Hepatocyte (in vitro differentiated cells): ENCODE data around the gene CDK6. TPM values are rescaled to one million over a fixed set of nuclear protein-coding genes. Genes with fewer than 3 reads are reported as not detected.

ENCODE experiments used
- DNase-seq: peaks from one replicate; pipeline ENCODE4 v3.0.0-alpha.2; 2016; ENCODE audit warnings: low spot score
- H2AFZ ChIP-seq: fragments of 200-600 bp; sonication (generic); 2 replicates; pipeline ENCODE4 v1.6.0; 2016; ENCODE audit warnings: antibody characterized with exemption, mild to moderate bottlenecking
- H3K27ac ChIP-seq: fragments of 200-600 bp; sonication (generic); 2 replicates; pipeline ENCODE4 v1.5.1; 2016; ENCODE audit warnings: mild to moderate bottlenecking
- H3K27me3 ChIP-seq: fragments of 200-600 bp; sonication (generic); 2 replicates; pipeline ENCODE4 v1.6.1; 2016
- H3K36me3 ChIP-seq: fragments of 200-600 bp; sonication (generic); replicated peaks from 2 replicates; pipeline ENCODE4 v1.5.1; 2016; ENCODE audit warnings: low read depth; ENCODE audit not compliant: insufficient read depth
- H3K4me1 ChIP-seq: fragments of 200-600 bp; sonication (generic); 2 replicates; pipeline ENCODE4 v1.5.1; 2016; ENCODE audit warnings: mild to moderate bottlenecking, moderate library complexity; ENCODE audit not compliant: insufficient read depth
- H3K4me2 ChIP-seq: fragments of 200-600 bp; sonication (generic); 2 replicates; pipeline ENCODE4 v1.6.0; 2016
- H3K4me3 ChIP-seq: fragments of 200-600 bp; sonication (generic); 2 replicates; pipeline ENCODE4 v1.5.1; 2016; ENCODE audit warnings: mild to moderate bottlenecking
- H3K79me2 ChIP-seq: fragments of 200-600 bp; sonication (generic); 2 replicates; pipeline ENCODE4 v1.6.0; 2017; ENCODE audit warnings: mild to moderate bottlenecking
- H3K9me2 ChIP-seq: fragments of 200-600 bp; sonication (generic); replicated peaks from 2 replicates; pipeline ENCODE4 v1.6.0; 2017; ENCODE audit warnings: mild to moderate bottlenecking; ENCODE audit not compliant: insufficient read depth
- H3K9me3 ChIP-seq: fragments of 200-600 bp; sonication (generic); 2 replicates; pipeline ENCODE4 v1.5.1; 2016; ENCODE audit warnings: low read depth, mild to moderate bottlenecking
- H4K20me1 ChIP-seq: fragments of 200-600 bp; sonication (generic); 2 replicates; pipeline ENCODE4 v1.6.0; 2016; ENCODE audit warnings: mild to moderate bottlenecking; ENCODE audit not compliant: insufficient read depth, poor library complexity, severe bottlenecking
- EZH2 ChIP-seq: fragments of 200-600 bp; sonication (generic); IDR thresholded peaks from 2 replicates; pipeline ENCODE4 v1.6.1; 2016; ENCODE audit warnings: antibody characterized with exemption, mild to moderate bottlenecking, borderline replicate concordance
- EZH2phosphoT487 ChIP-seq: fragments of 200-600 bp; sonication (generic); IDR thresholded peaks from one replicate; pipeline ENCODE4 v1.6.1; 2018; ENCODE audit warnings: antibody characterized with exemption, mild to moderate bottlenecking, low read depth, moderate library complexity; ENCODE audit not compliant: unreplicated experiment, severe bottlenecking
- WGBS: methylation state at CpG from one replicate; pipeline ENCODE4 v1.1.6; 2016; ENCODE audit warnings: low lambda C conversion rate; ENCODE audit errors: missing lambda C conversion rate; 5-methylcytosine and 5-hydroxymethylcytosine counted together
- polyA plus RNA-seq: library from polyadenylated mRNA; unstranded; fragments of >200 nt; fragmentation: Nextera tagmentation; extraction: Ambion mirVana; gene quantifications from 2 replicates; pipeline ENCODE4 v1.2.1, GENCODE V29; 2016
- total RNA-seq: library from RNA; depleted of rRNA; stranded (reverse); fragments of >200 nt; gene quantifications from 2 replicates; pipeline ENCODE4 v1.2.3, GENCODE V29; 2014
- TF ChIP-seq, protein P1 (sequence below): fragments of 200-600 bp; sonication (generic); IDR thresholded peaks from 2 replicates; pipeline ENCODE4 v1.5.1; 2016; ENCODE audit warnings: antibody characterized with exemption, mild to moderate bottlenecking; ENCODE audit not compliant: poor library complexity

The CDK6 gene
- total and polyA plus RNA-seq, 2 experiments from 2014 or later = 18.7 to 64.5 TPM

GRCh38 chr7:92735707-92736106, 100.7 kb downstream of the CDK6 start:
- Histone ChIP-seq H3K9me3 (no peaks in the 10 kb centered on the region), H3K27ac (no peak overlapping the region), H3K4me1 (peaks cover 15% of the 10 kb centered on the region), H3K27me3 (no peaks in the 10 kb centered on the region), H3K9me2 (no peaks in the 10 kb centered on the region), H3K79me2 (peaks cover 86% of the 10 kb centered on the region), H4K20me1 (no peaks in the 10 kb centered on the region), H3K4me2 (no peak overlapping the region), H2AFZ (no peak overlapping the region), H3K4me3 (no peak overlapping the region), H3K36me3 (no peaks in the 10 kb centered on the region)
- 80% methylated on average over 3 of the region's 3 CpGs for WGBS
- DNase-seq = no peak
- TF ChIP-seq EZH2 (no peak), EZH2phosphoT487 (no peak)
- TF ChIP-seq, protein P1, sequence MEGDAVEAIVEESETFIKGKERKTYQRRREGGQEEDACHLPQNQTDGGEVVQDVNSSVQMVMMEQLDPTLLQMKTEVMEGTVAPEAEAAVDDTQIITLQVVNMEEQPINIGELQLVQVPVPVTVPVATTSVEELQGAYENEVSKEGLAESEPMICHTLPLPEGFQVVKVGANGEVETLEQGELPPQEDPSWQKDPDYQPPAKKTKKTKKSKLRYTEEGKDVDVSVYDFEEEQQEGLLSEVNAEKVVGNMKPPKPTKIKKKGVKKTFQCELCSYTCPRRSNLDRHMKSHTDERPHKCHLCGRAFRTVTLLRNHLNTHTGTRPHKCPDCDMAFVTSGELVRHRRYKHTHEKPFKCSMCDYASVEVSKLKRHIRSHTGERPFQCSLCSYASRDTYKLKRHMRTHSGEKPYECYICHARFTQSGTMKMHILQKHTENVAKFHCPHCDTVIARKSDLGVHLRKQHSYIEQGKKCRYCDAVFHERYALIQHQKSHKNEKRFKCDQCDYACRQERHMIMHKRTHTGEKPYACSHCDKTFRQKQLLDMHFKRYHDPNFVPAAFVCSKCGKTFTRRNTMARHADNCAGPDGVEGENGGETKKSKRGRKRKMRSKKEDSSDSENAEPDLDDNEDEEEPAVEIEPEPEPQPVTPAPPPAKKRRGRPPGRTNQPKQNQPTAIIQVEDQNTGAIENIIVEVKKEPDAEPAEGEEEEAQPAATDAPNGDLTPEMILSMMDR = no peak

DNA sequence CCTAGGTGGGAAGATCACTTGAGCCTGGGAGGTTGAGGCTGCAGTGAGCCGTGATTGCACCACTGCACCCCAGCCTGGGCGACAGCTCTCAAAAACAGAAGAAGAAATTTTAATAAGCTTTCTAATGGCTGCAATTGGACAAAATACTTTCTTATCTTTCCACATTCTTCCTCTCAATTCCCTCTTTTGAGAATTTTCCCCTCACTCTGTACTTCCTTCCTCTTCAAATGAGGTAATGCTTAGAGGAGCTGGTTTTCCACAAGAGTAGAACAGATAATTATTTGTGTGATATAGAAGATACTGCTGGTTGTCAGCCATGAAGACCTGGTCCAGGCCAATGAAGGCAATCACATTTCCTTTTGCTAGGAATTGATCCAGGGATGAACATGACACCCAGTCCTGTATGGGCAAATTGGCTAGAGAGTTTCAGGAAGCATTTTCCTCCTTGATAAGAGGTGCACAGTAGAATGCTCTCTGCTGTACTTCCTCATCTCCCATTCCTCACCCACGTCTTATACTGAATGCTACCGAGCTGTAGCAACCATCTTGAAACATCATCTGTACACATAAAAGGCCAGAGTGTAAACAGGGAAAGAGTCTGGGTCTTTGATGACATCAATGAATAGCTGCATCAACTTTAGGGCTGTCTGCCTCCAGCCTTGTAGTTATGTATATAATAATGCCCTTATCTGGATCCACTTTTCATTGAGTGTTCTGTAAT, 103.9 kb downstream of the CDK6 start:
- Histone ChIP-seq H2AFZ (no peak overlapping the region), H3K9me3 (no peaks in the 10 kb centered on the region), H3K27ac (no peak overlapping the region), H3K4me3 (no peak overlapping the region), H3K4me2 (no peak overlapping the region), H3K36me3 (no peaks in the 10 kb centered on the region), H4K20me1 (no peaks in the 10 kb centered on the region), H3K79me2 (peaks cover 84% of the 10 kb centered on the region), H3K9me2 (no peaks in the 10 kb centered on the region), H3K4me1 (peaks cover 6% of the 10 kb centered on the region), H3K27me3 (no peaks in the 10 kb centered on the region)
- DNase-seq = no peak
- 97% methylated on average over 4 of the region's 4 CpGs for WGBS
- TF ChIP-seq, protein P1 = no peak
- TF ChIP-seq EZH2 = no peak
- TF ChIP-seq EZH2phosphoT487 = no peak

GRCh38 chr7:92731335-92732063, 104.9 kb downstream of the CDK6 start:
- Histone ChIP-seq H3K4me3 (no peak overlapping the region), H3K27me3 (no peaks in the 10 kb centered on the region), H4K20me1 (no peaks in the 10 kb centered on the region), H2AFZ (no peak overlapping the region), H3K27ac (no peak overlapping the region), H3K9me3 (no peaks in the 10 kb centered on the region), H3K9me2 (no peaks in the 10 kb centered on the region), H3K79me2 (peaks cover 81% of the 10 kb centered on the region), H3K36me3 (no peaks in the 10 kb centered on the region), H3K4me2 (no peak overlapping the region), H3K4me1 (no peaks in the 10 kb centered on the region)
- 95% methylated on average over 2 of the region's 2 CpGs for WGBS
- DNase-seq = no peak
- TF ChIP-seq, protein P1 = no peak
- no peak for TF ChIP-seq EZH2phosphoT487
- no peak for TF ChIP-seq EZH2
